Gastroesophageal sphincter (tissue), 3 donors: Measurements from ENCODE around the gene SMARCB1.

Experiments
- CTCF ChIP-seq, 4 experiments: fragments of 200-600 bp in 2 of 4; fragments of 450-650 bp in 2 of 4; sonication (generic) in 1 of 4; IDR thresholded peaks; one replicate each; pipeline ENCODE4 v1.5.1; 2017 to 2019; ENCODE audit warnings: antibody characterized with exemption in 4 of 4, mild to moderate bottlenecking in 2 of 4, moderate library complexity in 2 of 4
- POLR2A ChIP-seq, 2 donors: fragments of 450-650 bp; IDR thresholded peaks; one replicate each; pipeline ENCODE4 v1.6.1; 2017; ENCODE audit warnings: antibody characterized with exemption in 2 of 2, mild to moderate bottlenecking in 2 of 2, moderate library complexity in 1 of 2
- POLR2AphosphoS5 ChIP-seq: sonication (generic); formaldehyde crosslinking; IDR thresholded peaks from one replicate; pipeline ENCODE4 v1.6.1; 2017; ENCODE audit warnings: antibody characterized with exemption

DNA sequence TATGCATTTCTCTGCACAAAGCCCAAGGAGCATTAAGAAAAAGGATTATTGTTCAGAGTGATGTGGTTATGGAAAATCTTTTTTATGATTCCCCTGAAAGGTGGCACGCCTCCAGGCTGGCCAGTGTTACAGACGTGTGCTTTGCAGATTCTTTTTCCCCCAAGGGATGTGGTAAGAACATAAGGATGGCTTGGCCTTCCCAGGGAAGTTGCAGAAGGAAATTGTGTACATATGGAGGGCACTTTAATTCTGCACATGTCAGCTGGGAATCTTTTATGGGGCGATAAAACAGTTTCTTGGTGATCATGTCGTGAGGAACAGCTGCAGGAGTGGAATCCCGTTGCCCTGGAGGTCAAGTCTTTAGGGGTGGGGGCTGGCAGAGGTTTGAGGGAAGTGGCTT is 9.7 kb downstream of the SMARCB1 start:
- TF ChIP-seq POLR2A (IDR thresholded peaks at IDR 0.05) (no peak), POLR2AphosphoS5 (no peak), CTCF (IDR thresholded peaks at IDR 0.05) (no peak)
